Esophagus muscularis mucosa (tissue), 4 donors: ENCODE measurements around the gene CALML4.

ENCODE experiments used
- EP300 ChIP-seq: sonication (generic); formaldehyde crosslinking; IDR thresholded peaks from one replicate; pipeline ENCODE4 v1.6.1; 2017; ENCODE audit warnings: antibody characterized with exemption
- POLR2A ChIP-seq: fragments of 450-650 bp; IDR thresholded peaks from one replicate; pipeline ENCODE4 v1.6.1; 2017; ENCODE audit warnings: antibody characterized with exemption, moderate library complexity, mild to moderate bottlenecking, low read depth
- POLR2AphosphoS5 ChIP-seq, 2 donors: sonication (generic); formaldehyde crosslinking; IDR thresholded peaks; one replicate each; pipeline ENCODE4 v1.6.1; 2017; ENCODE audit warnings: antibody characterized with exemption in 2 of 2
- TF ChIP-seq, protein P1 (sequence below), 3 experiments: fragments of 200-600 bp in 2 of 3; fragments of 450-650 bp in 1 of 3; sonication (generic) in 2 of 3; IDR thresholded peaks; one replicate each; pipeline ENCODE4 v1.5.1; 2017 to 2019; ENCODE audit warnings: antibody characterized with exemption in 3 of 3, mild to moderate bottlenecking in 2 of 3, moderate library complexity in 1 of 3

GRCh38 chr15:68152342-68152741 is 52.8 kb downstream of the CALML4 start:
- TF ChIP-seq, protein P1, sequence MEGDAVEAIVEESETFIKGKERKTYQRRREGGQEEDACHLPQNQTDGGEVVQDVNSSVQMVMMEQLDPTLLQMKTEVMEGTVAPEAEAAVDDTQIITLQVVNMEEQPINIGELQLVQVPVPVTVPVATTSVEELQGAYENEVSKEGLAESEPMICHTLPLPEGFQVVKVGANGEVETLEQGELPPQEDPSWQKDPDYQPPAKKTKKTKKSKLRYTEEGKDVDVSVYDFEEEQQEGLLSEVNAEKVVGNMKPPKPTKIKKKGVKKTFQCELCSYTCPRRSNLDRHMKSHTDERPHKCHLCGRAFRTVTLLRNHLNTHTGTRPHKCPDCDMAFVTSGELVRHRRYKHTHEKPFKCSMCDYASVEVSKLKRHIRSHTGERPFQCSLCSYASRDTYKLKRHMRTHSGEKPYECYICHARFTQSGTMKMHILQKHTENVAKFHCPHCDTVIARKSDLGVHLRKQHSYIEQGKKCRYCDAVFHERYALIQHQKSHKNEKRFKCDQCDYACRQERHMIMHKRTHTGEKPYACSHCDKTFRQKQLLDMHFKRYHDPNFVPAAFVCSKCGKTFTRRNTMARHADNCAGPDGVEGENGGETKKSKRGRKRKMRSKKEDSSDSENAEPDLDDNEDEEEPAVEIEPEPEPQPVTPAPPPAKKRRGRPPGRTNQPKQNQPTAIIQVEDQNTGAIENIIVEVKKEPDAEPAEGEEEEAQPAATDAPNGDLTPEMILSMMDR (IDR thresholded peaks at IDR 0.05): no peak
- TF ChIP-seq POLR2A: no peak
- TF ChIP-seq EP300: no peak
- no peak for TF ChIP-seq POLR2AphosphoS5 (IDR thresholded peaks at IDR 0.05)
